Ovary (tissue), 9 donors: ENCODE results near the gene CRIM1. TPM values are rescaled to one million over a fixed set of nuclear protein-coding genes. Genes with fewer than 3 reads are reported as not detected.

ENCODE experiments used
- DNase-seq, 5 donors: peaks; one replicate each; pipeline ENCODE4 v3.0.0-alpha.2; 2019 to 2020
- H3K27ac ChIP-seq, 2 donors: fragments of 200-600 bp; one replicate each; pipeline versions ENCODE4 v1.5.1 to v1.8.0; 2019 to 2022
- H3K27me3 ChIP-seq: fragments of 200-600 bp; one replicate; pipeline ENCODE4 v1.8.0; 2022
- H3K36me3 ChIP-seq: fragments of 200-600 bp; sonication (generic); one replicate; pipeline ENCODE4 v1.5.1; 2019
- H3K4me1 ChIP-seq: one replicate; pipeline ENCODE4 v1.8.1; 2013; ENCODE audit warnings: mild to moderate bottlenecking, moderate library complexity; ENCODE audit not compliant: insufficient read depth
- H3K4me3 ChIP-seq: fragments of 200-600 bp; sonication (generic); one replicate; pipeline ENCODE4 v1.5.1; 2017
- H3K9me3 ChIP-seq, 2 donors: fragments of 200-600 bp in 1 of 2; sonication (generic) in 1 of 2; one replicate each; pipeline versions ENCODE4 v1.5.1 to v1.8.1; 2013 to 2019; ENCODE audit warnings: mild to moderate bottlenecking in 1 of 2, moderate library complexity in 1 of 2
- EP300 ChIP-seq: sonication (generic); formaldehyde crosslinking; IDR thresholded peaks from one replicate; pipeline ENCODE4 v1.6.1; 2017; ENCODE audit warnings: antibody characterized with exemption
- POLR2A ChIP-seq: fragments of 450-650 bp; IDR thresholded peaks from one replicate; pipeline ENCODE4 v1.6.1; 2017; ENCODE audit warnings: antibody characterized with exemption, mild to moderate bottlenecking, moderate library complexity
- WGBS, 3 donors: extraction: QIAGEN DNeasy Blood & Tissue Kit in 1 of 3; methylation state at CpG; one replicate each; pipeline versions ENCODE4 v1.1.5 to v1.1.7; 2013 to 2017; 5-methylcytosine and 5-hydroxymethylcytosine counted together
- intact Hi-C, 4 donors: fragments of 100-400 bp; cut with DNase I; formaldehyde crosslinking; loops; one replicate each; pipeline versions ENCODE4 v1.11.0 to v1.15.1; 2022 to 2023
- polyA plus RNA-seq, 2 donors: library from polyadenylated mRNA; stranded (reverse); fragments of 200-250 nt in 1 of 2; fragments of 350-450 nt in 1 of 2; fragmentation: Illumina TruSeq in 1 of 2; extraction: RNeasy Lipid Tissue Mini Kit (QIAGEN cat#74804) in 1 of 2; gene quantifications; one replicate each; pipeline ENCODE4 v1.2.3, GENCODE V29; 2013 to 2014
- total RNA-seq, 7 donors: library from RNA; depleted of rRNA in 2 of 7; stranded (reverse); fragments of >200 nt in 2 of 7; fragmentation: NEBNext Ultra II Directional in 3 of 7; extraction: Animal tissue kit (Norgen Biotek cat#: 25700) in 3 of 7; gene quantifications; one replicate each; pipeline versions ENCODE4 v1.1.0 to v1.2.4, GENCODE V29; 2016 to 2023
- TF ChIP-seq, protein P1 (sequence below), 3 donors: fragments of 450-650 bp in 2 of 3; fragments of 200-600 bp in 1 of 3; IDR thresholded peaks; one replicate each; pipeline versions ENCODE4 v1.5.1 to v1.8.0; 2016 to 2022; ENCODE audit warnings: antibody characterized with exemption in 3 of 3, mild to moderate bottlenecking in 1 of 3
- donor health status: DM: no; HTN: no; CAD: no; lungs with moderate emphysema.
- donor health status: DM: no; HTN: no; CAD: no.
- donor health status: Bipolar disorder and iron deficiency.
- donor health status: DM: yes; HTN: yes; CAD: no.
- donor health status: DM: no; HTN: no; CAD: no.
- donor health status: DM: yes; HTN: yes; CAD: no.

CRIM1 gene
- total and polyA plus RNA-seq, 9 donors: 38.4 to 134 (median 65.0) TPM

DNA sequence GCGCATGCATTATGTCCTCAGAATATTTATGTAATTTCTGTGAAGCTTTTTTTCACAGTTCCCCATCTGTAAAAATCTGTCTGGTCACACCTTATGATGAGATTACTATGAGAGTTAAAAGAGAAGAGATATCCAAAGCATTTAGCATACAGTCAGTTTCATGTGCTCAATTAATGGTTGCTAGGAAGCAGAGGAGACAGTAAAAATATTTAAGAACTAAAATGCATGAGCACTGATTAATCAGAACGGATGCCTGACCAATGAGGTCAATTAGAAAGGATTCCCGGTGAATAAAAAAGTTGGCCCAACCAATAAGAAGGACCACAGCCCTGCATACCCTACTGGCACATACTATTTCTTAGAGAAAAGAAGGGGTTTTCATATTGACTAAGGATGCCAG, 12.0 kb upstream of the CRIM1 start:
- H3K4me1 ChIP-seq: no peaks in the 10 kb centered on the region
- H3K9me3 ChIP-seq: no peaks in the 10 kb centered on the region
- H3K27me3 ChIP-seq: no peaks in the 10 kb centered on the region
- H3K27ac ChIP-seq: no peak overlapping the region
- no peak for DNase-seq
- H3K36me3 ChIP-seq: no peaks in the 10 kb centered on the region
- TF ChIP-seq, protein P1, sequence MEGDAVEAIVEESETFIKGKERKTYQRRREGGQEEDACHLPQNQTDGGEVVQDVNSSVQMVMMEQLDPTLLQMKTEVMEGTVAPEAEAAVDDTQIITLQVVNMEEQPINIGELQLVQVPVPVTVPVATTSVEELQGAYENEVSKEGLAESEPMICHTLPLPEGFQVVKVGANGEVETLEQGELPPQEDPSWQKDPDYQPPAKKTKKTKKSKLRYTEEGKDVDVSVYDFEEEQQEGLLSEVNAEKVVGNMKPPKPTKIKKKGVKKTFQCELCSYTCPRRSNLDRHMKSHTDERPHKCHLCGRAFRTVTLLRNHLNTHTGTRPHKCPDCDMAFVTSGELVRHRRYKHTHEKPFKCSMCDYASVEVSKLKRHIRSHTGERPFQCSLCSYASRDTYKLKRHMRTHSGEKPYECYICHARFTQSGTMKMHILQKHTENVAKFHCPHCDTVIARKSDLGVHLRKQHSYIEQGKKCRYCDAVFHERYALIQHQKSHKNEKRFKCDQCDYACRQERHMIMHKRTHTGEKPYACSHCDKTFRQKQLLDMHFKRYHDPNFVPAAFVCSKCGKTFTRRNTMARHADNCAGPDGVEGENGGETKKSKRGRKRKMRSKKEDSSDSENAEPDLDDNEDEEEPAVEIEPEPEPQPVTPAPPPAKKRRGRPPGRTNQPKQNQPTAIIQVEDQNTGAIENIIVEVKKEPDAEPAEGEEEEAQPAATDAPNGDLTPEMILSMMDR (IDR thresholded peaks at IDR 0.05): no peak
- TF ChIP-seq POLR2A: no peak
- TF ChIP-seq EP300: no peak
- H3K4me3 ChIP-seq: no peak overlapping the region
- intact Hi-C loops: no loop called here
- 74 to 86% (median 82%) methylated on average over 3 of the region's 3 CpGs for WGBS, 3 donors

DNA sequence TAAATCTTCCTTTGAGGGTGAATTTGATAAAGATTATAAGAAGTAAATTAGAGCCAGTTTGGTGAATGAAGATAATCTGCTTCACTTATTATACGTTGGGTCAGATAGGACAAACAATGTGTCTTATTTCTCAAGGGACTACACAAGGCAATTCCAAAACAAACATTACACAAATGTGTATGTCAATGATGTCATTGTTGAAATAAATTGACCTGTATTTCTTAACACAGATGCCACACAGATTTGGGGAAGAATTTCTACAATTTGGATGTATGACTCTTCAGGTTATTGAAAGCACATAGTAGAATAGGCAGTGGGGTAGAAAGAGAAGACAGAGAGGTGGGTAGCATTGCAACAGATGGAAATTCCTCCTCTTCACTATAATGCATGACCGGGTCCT, 6.9 kb upstream of the CRIM1 start:
- intact Hi-C loops: loop anchor here in 1 of 4 donors (5.0 kb wide), 1 partner anchor 314 kb away; no protein-coding TSS in a partner anchor
- no peak for TF ChIP-seq EP300
- TF ChIP-seq, protein P1 (IDR thresholded peaks at IDR 0.05): no peak
- TF ChIP-seq POLR2A: no peak
- WGBS, 3 donors: 73 to 82% (median 76%) methylated on average over 2 of the region's 2 CpGs
- H3K27me3 ChIP-seq: no peaks in the 10 kb centered on the region
- H3K27ac ChIP-seq: no peak overlapping the region
- H3K9me3 ChIP-seq: no peaks in the 10 kb centered on the region
- H3K36me3 ChIP-seq: no peaks in the 10 kb centered on the region
- no peaks in the 10 kb centered on the region for H3K4me1 ChIP-seq
- DNase-seq: no peak
- no peak overlapping the region for H3K4me3 ChIP-seq

DNA sequence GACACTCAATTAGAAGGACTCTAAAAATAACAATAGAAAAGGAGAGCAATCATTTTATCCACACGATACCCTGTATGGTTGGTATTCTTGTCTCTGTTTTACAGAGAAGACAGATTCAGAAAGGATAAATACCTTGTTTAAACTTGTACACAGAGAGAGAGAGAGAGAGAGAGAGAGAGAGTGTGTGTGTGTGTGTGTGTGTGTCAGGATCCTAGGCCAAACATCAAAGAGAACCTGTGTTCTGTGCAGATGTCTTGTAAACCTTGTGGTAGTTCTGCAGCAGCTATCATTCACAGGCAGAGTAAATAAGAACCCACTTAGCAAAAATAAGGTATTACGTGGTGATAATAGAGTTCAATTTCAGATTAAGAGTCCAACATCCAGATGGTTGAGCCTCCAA, 4.3 kb upstream of the CRIM1 start:
- no peak for DNase-seq
- TF ChIP-seq POLR2A (no peak), EP300 (no peak)
- TF ChIP-seq, protein P1 (IDR thresholded peaks at IDR 0.05): no peak
- Histone ChIP-seq H3K4me3 (no peak overlapping the region), H3K27me3 (no peaks in the 10 kb centered on the region), H3K9me3 (no peaks in the 10 kb centered on the region), H3K4me1 (peaks cover 4% of the 10 kb centered on the region), H3K36me3 (no peaks in the 10 kb centered on the region), H3K27ac (no peak overlapping the region)
- intact Hi-C loops: loop anchor here (5.0 to 10.0 kb wide), 6 partner anchors 114 to 431 kb away; partner anchors contain the start of gene FEZ2 (in 1 of the 4)
- 92 to 94% (median 92%) methylated on average over 2 of the region's 2 CpGs for WGBS, 3 donors

DNA sequence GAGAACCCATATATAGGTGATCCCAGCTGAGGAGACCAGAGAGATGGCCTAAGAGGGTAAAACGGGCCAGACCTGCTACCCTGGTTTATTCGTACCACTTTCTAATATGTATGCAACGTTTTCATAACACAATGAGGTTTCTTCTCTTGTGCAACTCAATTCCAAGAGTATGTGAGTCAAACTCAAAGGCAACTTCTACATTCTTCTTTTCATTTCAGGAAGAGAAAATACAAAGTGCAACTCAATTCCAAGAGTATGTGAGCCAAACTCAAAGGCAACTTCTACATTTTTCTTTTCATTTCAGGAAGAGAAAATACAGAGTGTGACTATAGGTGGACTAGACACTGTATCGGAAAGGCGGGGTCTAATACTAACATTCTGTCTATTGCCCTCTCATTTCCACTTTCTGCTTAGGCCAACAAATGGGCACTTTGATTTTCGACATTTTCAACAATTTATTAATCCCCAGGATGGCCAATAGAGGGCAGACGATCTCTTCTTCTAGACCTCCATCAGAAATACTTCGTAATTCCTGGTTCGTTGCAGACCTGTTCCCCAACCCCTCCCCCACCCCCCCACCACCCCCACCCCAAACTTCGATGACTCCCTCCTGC, 3.7 kb upstream of the CRIM1 start:
- peaks cover 4% of the 10 kb centered on the region for H3K4me1 ChIP-seq
- H3K9me3 ChIP-seq: no peaks in the 10 kb centered on the region
- no peak overlapping the region for H3K27ac ChIP-seq
- H3K27me3 ChIP-seq: no peaks in the 10 kb centered on the region
- intact Hi-C loops: loop anchor here (5.0 to 10.0 kb wide), 6 partner anchors 113 to 430 kb away; partner anchors contain the start of gene FEZ2 (in 1 of the 4)
- DNase-seq: peak in 1 of 5 donors; percentile 27
- 24 to 30% (median 27%) methylated on average over 10 of the region's 10 CpGs for WGBS, 3 donors
- no peak overlapping the region for H3K4me3 ChIP-seq
- TF ChIP-seq POLR2A (no peak), EP300 (no peak)
- TF ChIP-seq, protein P1 (IDR thresholded peaks at IDR 0.05): peak; percentile 33 to 65 (median 47)
- H3K36me3 ChIP-seq: no peaks in the 10 kb centered on the region
